ENCODE results near the gene SPPL2B.

DNA sequence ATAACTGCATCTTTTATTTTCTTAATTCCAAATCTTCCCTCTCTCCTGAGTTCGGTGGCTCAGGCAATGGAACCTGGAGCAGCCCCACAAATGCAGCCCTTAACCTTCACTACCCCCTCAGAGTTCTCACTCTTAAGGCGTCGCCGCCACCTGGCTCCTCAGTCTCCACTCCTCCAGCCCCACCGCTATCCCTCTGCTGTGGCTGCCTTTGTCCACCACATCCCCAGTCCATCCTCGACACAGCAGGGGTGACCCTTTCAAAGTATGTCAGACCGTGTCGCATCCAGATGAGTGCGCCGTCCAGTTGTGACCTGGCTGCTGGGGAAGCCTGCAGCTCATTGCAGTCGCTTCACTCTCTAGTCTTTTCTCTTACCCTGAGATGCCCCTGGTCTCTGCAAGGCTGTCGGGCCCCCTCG, 1.0 kb downstream of the SPPL2B start:
- no peak for TF ChIP-seq CTCF (IDR thresholded peaks at IDR 0.05; ENCODE audit: low read length)
- TF ChIP-seq EZH2 (optimal IDR thresholded peaks at IDR 0.05; ENCODE audit: low read depth, low read length), result no peak

All from MM.1S (cell line).